Glomerular visceral epithelial cell (primary cell): ENCODE data around the gene NTM.

ENCODE experiments used
- DNase-seq: peaks from one replicate; pipeline ENCODE4 v3.0.0-alpha.2; 2016; ENCODE audit errors: extremely low spot score

The NTM gene

GRCh38 chr11:131893103-131893890, 522.9 kb downstream of the NTM start:
- no peak for DNase-seq

GRCh38 chr11:131893988-131894387, 523.6 kb downstream of the NTM start:
- DNase-seq, result no peak

GRCh38 chr11:131894615-131895544, 524.5 kb downstream of the NTM start:
- DNase-seq, result no peak

GRCh38 chr11:131895865-131896264, 525.5 kb downstream of the NTM start:
- no peak for DNase-seq

GRCh38 chr11:131896978-131897615, 526.7 kb downstream of the NTM start:
- no peak for DNase-seq

- DNase-seq, result peak; percentile 20
These were observed 527.5 kb downstream of the NTM start for GRCh38 chr11:131897956-131898355.

- no peak for DNase-seq
These were observed 528.5 kb downstream of the NTM start for GRCh38 chr11:131898949-131899348.

- DNase-seq, result no peak
These were observed 529.6 kb downstream of the NTM start for GRCh38 chr11:131899950-131900580.

GRCh38 chr11:131902421-131902820, 532.0 kb downstream of the NTM start:
- DNase-seq, result no peak

- DNase-seq, result no peak
These were observed 532.7 kb downstream of the NTM start for GRCh38 chr11:131903074-131903473.

GRCh38 chr11:131904756-131905155, 534.3 kb downstream of the NTM start:
- no peak for DNase-seq

- no peak for DNase-seq
These were observed 536.5 kb downstream of the NTM start for GRCh38 chr11:131906963-131907362.

- DNase-seq, result no peak
These were observed 537.0 kb downstream of the NTM start for GRCh38 chr11:131907371-131907770.

GRCh38 chr11:131908316-131908715, 537.9 kb downstream of the NTM start:
- no peak for DNase-seq

- no peak for DNase-seq
These were observed 539.2 kb downstream of the NTM start for GRCh38 chr11:131909426-131910177.

- no peak for DNase-seq
These were observed 539.7 kb downstream of the NTM start for GRCh38 chr11:131910178-131910522.

GRCh38 chr11:131910523-131911387, 540.3 kb downstream of the NTM start:
- peak; percentile 48 for DNase-seq

- DNase-seq, result peak; percentile 42
These were observed 541.1 kb downstream of the NTM start for GRCh38 chr11:131911388-131912032.

- peak; percentile 35 for DNase-seq
These were observed 541.7 kb downstream of the NTM start for GRCh38 chr11:131912134-131912533.

- DNase-seq, result peak; percentile 25
These were observed 542.9 kb downstream of the NTM start for GRCh38 chr11:131913267-131913666.
